ENCODE measurements around the gene TSPAN31.

The TSPAN31 gene

DNA sequence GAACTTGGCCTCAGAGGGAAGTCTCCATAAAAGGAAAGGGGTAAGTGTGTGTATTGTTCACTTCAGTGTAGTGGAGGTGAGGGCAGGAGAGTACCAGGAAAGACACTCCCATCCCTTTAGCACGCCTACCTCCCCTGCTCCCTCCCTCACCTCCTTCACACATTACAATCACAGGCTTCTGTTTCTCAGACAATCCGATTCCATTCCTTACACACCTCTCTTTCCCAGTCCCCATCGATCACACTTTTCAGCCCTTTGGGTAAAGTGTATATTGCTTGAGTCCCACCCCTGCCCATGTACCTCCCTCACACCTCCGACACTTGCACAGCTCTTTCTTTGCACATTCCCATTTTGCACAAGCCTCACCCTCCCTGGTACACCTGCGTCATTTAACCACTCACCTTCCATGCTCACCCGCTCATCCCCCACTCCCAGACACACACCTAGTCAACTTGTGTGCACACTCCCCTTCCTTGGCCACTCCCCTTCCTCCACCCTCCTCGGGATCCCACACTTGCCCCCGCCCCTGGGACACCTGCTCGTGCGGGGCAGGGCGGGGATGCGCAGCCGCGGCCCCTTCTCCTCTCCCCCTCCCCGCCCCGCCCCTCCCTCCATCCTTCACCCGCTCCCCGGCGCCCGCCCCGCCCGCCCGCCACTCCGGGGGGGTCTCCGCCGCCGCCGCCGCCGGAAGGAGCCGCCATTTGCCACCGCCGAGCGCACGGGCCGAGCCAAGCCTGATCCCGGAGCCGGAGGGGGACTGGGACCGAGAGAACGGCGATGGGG is 9.8 kb downstream of the TSPAN31 start, which contains the start of gene MARCHF9:
Gene MARCHF9, plus strand, starts transcription at position 693 of the 783 bp plus-strand sequence. CDS start 426 bp downstream, outside the sequence.
- peak; percentile 55 to 83 for DNase-seq

DNA sequence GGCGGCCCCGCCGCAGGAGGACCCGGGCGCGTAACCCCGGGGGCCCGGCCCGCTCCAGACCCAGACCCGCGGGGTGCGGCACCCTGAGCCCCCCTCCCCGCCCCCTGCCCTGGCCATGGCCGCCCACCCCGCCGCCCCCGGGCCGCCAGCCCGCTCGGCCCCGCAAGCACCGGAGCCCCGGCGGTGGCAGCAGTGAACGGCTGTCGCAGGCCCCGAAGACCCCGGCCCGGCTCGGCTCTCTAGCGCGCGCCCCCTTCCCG is 10.3 kb downstream of the TSPAN31 start:
- DNase-seq, result no peak

DNA sequence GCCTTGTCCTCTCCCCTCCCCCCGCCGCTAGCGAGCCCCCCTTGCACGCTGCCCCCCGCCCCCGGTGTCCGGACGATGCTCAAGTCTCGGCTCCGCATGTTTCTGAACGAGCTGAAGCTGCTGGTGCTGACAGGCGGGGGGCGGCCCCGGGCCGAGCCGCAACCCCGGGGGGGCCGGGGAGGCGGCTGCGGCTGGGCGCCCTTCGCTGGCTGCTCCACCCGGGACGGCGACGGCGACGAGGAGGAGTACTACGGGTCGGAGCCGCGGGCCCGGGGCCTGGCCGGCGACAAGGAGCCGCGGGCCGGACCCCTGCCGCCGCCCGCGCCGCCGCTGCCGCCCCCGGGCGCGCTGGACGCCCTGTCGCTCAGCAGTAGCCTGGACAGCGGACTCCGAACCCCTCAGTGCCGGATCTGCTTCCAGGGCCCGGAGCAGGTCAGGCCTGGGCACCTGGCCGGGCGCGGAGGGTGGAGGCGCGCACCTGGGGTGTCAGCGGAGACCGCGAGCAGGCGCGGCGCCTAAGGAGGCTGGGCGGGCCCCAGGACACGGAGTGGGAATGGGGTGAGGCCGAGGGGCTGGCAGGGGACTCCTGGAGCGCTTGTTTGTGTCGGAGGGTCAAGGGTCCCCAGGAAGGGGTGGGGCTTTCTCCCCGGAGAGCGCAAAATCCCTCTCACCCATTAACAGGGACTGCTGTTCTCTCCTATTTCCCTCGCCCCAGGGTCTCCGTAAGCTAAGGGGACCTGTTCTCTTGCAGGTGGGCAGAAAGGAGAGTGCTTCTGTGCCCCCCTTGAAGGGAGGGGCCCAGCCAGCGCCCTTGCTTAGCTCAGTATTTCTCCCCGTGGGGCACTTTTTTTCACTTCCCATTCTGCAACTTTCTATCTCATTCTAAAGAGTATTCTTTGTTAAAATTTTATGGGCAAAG is 10.9 kb downstream of the TSPAN31 start:
- no peak for DNase-seq

DNA sequence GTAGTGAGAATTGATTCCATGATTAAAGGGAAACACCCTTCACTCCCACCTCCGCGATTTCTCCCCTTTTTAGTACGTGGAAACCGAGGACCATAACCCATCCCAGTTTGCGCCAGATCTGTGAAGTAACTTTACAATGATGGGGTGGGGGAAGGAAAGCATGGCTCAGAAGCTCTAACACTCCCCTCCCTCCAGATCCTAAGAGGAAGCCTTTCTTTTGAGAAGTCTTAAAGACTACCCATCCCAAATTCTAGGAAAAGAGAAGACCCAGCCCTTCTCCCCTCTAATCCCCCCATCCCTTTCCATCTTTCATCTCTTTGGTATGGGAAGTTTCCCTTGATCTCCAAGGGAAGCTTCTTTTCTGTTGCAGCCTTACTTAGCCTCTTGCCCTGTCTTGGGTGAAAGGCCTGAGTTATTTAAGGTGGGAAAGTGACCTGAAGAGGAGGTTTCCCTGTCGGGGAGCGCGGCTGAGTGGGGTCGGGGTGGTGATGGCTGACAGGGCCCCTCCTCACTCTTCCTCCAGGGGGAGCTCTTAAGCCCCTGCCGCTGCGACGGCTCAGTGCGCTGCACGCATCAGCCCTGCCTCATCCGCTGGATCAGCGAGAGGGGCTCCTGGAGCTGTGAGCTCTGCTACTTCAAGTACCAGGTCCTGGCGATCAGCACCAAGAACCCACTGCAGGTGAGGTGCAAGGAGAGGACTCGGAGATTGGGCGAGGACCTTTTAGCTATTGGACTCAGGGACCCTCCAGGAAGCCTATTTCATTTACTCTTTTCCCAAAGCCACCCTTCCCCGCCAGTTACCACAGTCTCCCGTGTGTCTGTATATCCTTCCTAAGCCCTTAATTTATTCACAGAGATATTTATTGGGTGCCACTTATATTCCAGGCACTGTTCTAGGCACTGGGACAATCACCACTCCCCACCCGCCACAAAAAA is 11.8 kb downstream of the TSPAN31 start:
- peak; percentile 24 to 27 for DNase-seq

DNA sequence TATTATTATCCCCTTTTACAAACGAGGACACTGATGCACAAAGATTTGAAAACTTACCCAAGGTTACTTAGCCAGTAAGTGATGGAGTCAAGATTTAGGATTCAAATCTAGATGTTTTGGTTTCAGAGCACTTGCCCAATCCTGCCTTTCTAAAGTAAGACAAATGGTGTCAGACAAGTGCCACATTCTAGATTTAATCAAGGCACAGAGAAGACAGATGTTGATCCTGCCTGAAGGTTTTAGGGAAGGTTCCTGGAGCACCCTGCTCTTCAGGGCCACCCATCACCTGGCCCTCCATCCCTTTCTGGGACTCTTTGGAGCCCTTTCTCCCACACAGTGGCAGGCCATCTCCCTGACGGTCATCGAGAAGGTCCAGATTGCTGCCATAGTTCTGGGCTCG is 12.9 kb downstream of the TSPAN31 start:
- DNase-seq, result no peak

DNA sequence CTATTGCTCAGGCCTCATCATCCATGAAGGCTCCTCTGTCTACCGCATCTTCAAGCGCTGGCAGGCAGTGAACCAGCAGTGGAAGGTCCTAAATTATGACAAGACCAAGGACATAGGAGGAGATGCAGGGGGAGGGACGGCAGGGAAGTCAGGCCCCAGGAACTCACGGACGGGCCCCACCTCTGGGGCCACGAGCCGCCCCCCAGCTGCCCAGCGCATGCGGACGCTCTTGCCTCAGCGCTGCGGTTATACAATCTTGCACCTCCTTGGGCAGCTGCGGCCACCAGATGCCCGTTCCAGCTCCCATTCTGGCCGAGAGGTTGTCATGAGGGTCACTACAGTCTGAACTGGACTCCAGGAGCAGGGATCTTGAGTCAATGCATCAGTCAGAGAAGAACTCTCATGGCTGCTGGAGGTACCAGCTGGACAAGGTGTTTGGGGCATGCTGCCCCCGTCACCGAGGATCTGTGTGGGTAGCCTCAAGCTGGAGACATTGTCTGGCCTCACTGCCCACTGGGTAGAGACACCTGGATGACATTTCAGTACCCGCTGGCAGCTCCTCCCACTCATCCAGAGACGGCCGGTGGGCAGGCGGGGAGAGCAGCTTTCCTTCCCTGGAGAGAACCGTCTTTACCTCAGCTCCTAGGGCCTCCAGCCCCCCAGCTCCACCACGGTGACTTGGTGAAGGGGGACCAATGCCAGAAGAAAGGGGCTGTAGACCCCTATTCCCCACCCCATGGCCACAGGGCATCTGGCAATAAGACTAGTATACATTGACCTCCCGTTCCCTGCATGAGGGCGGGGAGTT is 13.9 kb downstream of the TSPAN31 start:
- DNase-seq, result no peak

DNA sequence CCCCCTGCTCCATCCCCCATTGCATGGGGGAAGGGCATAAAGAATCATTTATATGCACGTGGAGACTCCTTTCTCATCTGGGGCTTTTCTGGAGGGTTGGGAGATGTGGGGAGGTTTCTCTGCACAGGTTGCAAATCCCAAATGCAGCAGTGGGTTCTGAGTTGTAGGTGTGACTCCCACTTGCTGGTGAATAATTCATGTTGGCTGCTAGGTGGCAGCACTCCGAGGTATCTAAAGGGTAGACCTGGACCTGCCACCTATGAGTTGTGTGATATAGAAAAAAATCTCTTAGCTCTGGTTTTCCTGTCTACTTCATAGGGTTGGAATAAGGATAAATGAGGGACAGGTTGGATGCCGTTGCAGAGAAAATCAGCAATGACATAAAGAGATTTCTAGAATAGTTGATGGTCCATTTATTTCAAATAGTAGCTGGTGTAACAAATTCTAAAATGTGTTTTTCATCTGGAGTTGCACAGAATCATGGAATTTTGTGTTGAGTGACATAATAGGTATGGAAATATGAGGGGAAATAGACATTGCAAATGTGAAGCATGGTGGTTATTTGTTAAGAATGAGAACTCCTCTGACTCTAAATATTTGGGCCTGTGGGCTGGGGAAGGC is 14.6 kb downstream of the TSPAN31 start:
- DNase-seq, result peak in 1 of 2 experiments; percentile 63

DNA sequence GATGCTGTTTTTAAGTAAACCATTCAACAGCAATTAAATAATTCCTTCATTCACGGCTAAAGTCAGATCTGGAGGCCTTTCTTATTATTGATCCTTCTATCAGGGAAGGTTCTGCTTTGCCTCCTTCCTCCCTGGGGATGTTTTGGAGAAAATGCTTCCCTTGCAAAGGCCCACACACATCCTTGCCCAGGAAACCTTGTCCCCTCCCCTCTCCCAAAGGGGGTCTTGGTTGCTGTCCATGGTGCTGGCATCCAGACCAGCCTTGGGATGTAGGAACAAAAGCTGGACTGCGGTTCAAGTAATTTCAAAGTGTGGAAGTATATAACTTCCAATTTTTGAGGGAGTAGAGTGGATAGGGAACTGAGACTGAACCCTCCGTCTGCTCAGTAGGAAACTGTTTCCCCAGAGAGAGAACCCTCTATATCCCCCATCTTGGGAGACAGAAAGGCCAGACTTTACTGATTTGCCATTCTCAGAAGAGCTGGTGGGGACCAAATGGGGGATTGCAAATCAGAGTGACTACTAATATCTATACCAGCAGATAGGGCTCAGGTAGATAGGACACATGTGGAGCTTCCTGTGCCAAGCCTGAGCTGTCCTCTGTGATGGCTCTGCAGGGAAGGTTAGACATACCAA is 15.6 kb downstream of the TSPAN31 start:
- DNase-seq, result no peak

DNA sequence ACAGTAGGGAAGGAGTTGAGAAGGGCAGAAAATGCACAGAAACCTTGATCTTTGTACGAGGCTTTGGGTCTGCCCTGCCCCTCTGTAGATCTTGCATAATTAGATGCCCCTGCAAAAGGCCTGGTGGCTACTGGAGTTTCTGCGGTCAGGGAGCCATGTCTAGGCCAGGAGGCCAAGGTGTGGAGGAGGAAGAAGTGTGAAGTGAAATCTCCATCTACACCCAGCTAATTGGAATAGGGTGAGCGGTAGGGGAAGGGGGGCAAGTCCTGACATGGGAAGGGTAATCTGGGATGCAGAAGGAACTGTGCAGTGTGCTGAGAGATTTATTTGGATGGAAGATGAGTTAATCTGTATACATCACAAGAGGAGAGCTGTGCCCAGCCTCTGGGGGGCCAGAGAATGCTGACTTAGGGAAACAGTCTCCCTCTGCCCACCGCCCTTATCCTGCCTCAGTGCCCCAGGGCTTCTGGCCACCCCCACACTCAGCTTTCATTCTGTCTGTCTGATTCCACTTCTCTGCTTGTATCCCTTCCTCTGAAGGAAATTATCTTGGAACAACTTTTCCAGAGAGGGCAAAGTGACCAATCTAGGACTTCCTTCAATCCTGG is 16.7 kb downstream of the TSPAN31 start:
- no peak for DNase-seq

DNA sequence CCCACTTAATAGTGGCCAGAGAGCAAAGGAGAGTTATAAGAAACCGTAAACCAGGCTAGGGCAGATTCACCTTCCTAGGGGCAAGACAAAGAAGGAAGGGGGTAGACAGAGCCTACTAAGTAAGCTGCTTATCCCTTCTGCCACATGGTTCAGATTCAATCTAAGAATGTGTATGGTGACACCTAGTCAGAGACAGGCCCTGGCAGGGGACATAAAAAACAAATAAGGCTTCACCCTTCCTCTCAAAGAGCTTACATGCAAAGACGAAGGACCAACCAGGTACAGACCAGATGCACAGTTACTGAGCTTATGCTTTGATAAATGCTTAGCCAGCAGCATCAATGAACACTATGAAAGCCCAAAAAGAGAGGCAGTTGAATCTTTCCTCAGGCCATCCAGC is 17.6 kb downstream of the TSPAN31 start:
- DNase-seq, result no peak

DNA sequence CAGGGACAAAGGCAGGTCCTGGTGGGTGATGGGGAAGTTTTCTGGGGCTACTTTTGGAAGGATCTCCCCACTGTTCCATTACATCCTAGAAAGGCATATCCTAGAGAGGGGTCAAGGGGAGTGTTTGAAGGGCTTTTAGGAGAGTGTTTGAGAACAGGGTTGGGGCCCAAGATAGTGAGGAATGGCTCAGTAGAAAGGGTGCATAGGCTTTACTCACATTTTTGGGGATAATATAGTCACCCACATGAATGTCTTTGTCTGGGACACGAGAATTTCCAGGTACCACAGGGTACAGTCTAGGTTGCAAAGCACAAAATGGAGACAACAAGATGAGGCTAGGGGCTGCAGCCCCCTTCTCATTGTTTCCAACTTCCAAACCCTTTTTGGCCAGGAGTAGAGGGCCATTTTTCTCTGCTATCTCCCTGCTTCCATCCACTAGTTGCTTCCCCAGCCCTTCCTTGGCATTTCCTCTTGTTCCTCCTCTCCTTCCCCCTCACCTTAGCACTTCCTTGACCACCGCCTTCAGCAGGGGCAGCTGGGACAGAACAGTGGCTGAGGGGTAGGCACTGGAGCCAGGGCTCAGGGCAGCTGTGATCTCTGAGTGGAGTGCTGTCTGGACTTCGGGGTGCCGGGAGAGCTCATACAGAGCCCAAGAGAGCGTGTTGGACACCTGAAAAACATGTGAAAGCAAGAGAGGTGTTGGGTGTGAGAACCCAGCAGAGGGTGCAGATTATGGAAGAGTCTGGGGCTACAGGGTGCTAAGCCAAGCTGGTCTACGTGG is 19.2 kb downstream of the TSPAN31 start:
- no peak for DNase-seq

DNA sequence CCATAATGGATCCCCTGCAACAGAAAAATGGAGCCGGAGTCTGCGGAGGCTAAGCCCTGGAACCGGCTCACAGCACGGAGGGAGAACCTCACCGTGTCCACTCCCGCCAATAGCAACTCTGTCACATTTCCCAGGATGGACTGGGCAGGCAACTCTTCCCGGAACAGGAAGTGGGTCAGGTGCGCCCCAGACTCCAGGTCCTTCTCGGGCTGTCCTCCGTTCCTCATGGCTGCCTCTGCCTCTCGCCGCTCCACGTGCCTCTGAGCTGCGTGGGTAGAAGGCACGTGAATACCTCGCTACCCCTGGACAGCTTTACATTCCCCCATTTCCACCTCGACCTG is 19.8 kb downstream of the TSPAN31 start:
- no peak for DNase-seq

DNA sequence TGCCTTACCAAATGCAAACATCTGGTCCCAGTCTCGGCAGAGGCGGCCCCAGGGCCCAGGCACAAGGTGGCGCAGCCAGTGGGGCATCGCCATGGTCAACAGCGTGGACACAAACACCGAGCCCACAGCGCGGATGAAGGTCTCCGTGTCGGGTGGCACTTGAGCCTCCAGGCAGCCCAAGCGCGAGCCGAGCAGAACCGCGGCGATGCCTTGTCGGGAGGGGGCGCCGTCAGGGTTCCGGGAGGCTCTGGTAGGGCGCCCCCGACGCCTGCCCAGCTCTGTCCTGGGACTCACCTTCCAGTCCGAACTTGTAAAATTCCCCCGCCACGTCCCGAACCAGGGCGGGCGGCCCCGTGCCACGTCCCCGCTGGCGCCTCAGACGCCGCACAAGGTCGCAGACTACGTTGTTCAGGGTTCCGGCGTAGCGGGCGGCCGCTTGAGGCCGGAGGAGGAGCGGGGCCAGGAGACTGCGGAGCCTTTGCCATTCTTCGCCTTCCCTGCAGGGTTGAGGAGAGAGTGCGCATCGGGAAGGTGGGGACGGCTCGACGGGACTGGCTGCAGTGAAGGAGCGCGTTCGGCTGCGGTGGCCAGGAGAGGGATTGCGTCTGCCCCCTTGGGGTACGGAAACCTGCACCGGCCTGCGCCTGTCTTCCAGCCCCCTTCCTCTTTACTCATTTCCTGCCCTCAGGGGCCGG is 20.3 kb downstream of the TSPAN31 start:
- no peak for DNase-seq

DNA sequence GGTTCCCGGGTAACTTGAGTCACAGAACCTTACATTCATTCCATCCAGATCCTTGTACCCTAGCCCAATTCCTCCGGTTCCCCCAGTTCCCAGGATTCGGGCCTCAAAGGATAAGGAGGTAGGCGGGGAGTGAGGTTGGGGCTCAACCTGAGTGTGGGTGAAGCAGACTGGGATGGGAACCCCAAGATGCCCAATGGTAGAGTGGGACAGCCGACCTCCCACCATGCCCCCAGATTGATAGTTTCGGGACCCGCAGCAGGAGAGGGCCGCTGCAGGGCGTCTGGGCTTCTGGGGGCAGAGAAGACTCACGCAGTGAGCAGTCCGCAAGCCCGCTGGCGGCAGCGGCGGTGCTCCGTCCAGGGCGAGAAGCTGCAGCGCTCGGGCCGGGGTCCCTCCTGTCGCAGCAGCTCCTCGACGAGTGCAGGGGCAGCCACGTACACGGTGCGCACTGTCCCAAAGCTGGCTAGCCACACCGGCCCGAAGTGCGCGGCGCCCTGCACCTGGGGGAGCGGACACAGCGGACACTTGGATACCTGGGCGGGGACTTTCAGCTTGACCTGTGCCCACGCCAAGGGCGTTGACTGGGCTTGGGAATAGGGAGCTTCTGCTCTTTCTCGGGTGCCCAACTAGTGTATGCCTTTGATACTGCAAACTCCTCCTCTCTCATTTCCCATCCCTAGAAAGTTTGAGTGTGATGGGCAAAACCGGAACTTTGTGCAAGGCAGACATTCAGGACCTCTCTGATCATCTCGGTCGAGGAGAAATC is 21.0 kb downstream of the TSPAN31 start:
- DNase-seq, result no peak

DNA sequence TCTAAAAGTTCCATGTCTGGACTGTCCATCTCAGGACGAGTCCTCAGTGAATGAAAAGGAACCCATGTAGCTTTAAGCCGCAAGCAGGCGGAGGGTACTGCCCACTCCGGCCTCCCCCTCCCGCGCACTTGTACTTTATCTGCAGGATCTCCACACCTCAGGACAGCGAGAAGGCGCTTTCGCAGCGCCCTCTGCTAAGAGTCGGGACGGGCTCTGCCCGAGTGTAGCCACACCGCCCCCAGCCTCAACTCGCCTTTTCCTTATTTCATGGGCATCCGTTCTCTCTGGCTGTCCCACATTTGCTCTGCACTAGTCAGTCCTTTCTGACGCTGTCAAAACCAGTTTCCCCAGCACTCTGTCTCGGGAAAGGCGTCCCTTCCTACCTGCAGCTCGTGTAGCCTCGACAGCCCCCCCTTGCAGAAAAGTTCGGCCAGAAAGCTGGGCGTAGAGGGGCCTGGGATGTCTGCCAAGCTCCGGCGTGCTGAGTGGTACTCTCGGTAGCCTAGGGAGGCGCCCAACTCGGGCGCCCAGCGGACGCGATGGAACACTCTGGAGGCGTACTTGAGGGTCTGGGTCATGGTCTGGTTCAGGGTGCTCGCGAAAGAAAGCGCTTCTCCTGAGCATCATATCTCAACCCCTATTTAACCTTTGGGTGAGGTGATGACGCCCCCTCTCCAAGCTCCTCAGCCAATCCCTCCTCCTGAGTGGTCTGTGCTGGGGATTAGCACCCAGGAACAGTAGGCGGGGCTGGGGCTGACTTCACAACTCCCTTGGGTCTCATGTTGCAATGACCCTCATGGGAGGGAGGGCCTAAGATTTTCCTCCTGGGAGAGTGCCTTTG is 21.8 kb downstream of the TSPAN31 start, which contains the start of gene CYP27B1:
Gene CYP27B1, minus strand, starts transcription at position 615 of the 841 bp plus-strand sequence. Its CDS starts 37 bp downstream, at position 578.
- peak in 1 of 2 experiments; percentile 14 for DNase-seq

DNA sequence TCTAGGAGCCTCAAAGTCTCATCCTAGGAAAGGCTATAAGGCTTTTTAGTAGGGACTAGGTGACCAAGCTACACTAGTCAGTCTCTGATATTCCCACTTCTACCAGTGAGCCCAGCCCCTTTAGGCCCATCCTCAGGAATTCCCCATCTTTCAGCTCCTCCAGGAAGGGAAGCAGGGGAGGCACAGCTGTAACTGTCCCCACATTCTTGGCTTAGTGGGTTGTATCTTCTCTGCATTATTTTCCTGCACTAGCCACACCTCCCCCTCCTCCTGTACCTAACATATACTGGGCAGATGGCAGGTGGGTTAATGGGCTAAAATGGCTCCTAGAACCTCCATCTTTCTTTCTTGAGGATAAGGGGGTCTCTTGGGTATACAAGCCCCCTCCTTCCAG is 22.5 kb downstream of the TSPAN31 start:
- no peak for DNase-seq

DNA sequence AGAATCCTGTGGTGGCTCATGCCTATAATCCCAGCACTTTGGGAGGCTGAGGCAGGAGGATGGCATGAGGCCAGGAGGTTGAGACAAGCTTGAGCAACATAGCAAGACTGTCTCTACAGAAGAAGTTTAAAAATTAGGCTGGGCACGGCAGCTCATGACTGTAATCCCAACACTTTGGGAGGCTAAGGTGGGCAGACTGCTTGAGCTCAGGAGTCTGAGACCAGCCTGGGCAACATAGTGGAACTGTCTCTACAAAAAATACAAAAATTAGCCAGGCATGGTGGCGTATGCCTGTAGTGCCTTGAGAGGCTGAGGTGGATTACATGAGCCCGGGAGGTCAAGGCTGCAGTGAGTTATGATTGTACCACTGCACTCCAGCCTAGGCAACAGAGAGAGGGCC is 23.0 kb downstream of the TSPAN31 start:
- DNase-seq, result no peak
